D341Med (cell line): Measurements from ENCODE around the gene SOX2.

ENCODE experiments used
- DNase-seq: peaks from one replicate; pipeline ENCODE4 v3.0.0; 2012; ENCODE audit warnings: low spot score

The SOX2 gene

GRCh38 chr3:181711325-181712135 is at the start of gene SOX2:
SOX2 (plus strand) TSS chr3:181711925; CDS start chr3:181712361, 436 bp downstream.
- peak; percentile 71 for DNase-seq

- DNase-seq = no peak
Observed at GRCh38 chr3:181683563-181683962, 28.2 kb upstream of the SOX2 start.

- no peak for DNase-seq
Observed at GRCh38 chr3:181687190-181687589, 24.5 kb upstream of the SOX2 start.

GRCh38 chr3:181687731-181688130 is 24.0 kb upstream of the SOX2 start:
- DNase-seq = no peak

GRCh38 chr3:181689546-181689945 is 22.2 kb upstream of the SOX2 start:
- no peak for DNase-seq

- DNase-seq = no peak
Observed at GRCh38 chr3:181690769-181691168, 21.0 kb upstream of the SOX2 start.

- DNase-seq = no peak
Observed at GRCh38 chr3:181691901-181692300, 19.8 kb upstream of the SOX2 start.

GRCh38 chr3:181692311-181693145 is 19.2 kb upstream of the SOX2 start:
- DNase-seq = no peak

- no peak for DNase-seq
Observed at GRCh38 chr3:181693280-181693679, 18.4 kb upstream of the SOX2 start.

- no peak for DNase-seq
Observed at GRCh38 chr3:181694805-181695660, 16.7 kb upstream of the SOX2 start.

GRCh38 chr3:181695661-181696491 is 15.8 kb upstream of the SOX2 start:
- DNase-seq = no peak

GRCh38 chr3:181696626-181697230 is 15.0 kb upstream of the SOX2 start:
- DNase-seq = no peak

GRCh38 chr3:181698263-181698954 is 13.3 kb upstream of the SOX2 start:
- no peak for DNase-seq

GRCh38 chr3:181699171-181699903 is 12.4 kb upstream of the SOX2 start:
- no peak for DNase-seq

- peak; percentile 79 for DNase-seq
Observed at GRCh38 chr3:181700168-181701087, 11.3 kb upstream of the SOX2 start.

- DNase-seq = no peak
Observed at GRCh38 chr3:181701096-181701495, 10.6 kb upstream of the SOX2 start.

GRCh38 chr3:181703601-181704420 is 7.9 kb upstream of the SOX2 start:
- no peak for DNase-seq
